ELR (cell line): Measurements from ENCODE around the gene AFF4.
"Not testable (repeated sequence)": the region's sequence is repeated elsewhere in the genome, so short reads cannot be mapped to it uniquely, and the experiment has no call there.

Experiments used
- DNase-seq: peaks from one replicate; pipeline ENCODE4 v3.0.0-alpha.2; 2015; ENCODE audit warnings: low read depth

AFF4 gene

DNA sequence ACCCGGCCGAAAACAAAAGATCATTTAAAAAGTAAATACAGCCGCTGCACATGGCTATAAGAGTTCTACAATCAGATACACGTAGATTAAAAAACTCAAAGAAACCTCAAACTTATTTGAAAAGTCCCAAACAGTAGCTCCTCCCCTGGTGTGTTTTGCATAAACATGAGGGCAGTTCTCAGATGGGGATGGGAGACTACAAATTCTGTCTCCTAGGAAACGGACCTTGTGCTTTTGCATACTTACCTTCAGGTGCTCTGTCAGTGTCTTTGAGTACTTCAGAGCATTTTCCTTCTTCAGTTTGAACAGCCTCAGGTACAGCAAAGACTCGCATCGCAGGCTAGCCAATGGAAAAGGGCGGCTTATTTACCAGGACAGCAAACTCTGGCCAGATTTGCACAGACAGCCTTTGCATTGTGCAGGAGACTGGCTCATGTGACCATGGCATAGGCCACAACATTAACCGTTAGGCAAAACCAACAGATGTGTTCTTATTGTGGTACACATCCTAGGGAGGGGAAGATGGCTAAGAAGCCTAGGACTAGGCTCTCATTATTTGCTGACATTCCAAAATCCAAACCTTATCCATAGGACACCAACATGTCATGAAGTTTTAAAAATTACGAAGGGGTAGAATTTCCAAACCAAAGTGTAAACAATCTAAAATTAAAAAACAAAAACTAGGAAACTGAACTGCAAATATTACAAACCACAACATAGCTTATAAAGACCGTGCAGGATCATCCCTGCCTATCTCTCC lies 77.2 kb downstream of the AFF4 start:
- no peak for DNase-seq

DNA sequence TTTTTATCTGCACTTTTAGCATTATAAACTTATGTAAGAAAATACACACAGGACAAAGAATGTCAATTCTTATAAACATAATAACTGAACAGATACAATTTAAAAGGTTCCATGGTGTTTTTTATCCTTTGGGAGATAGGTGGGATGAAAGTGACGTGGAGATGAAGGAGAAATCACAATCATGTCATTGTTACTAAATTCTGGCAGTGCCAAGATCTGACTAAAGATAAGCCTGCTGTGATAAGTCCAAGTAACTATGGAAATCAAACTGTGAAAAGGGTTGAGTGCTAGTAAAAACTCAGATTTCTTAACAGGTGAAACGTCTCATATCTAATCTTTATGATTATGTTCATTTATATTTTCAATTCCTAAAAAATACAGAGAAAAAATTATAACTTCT lies 78.9 kb downstream of the AFF4 start:
- no peak for DNase-seq

DNA sequence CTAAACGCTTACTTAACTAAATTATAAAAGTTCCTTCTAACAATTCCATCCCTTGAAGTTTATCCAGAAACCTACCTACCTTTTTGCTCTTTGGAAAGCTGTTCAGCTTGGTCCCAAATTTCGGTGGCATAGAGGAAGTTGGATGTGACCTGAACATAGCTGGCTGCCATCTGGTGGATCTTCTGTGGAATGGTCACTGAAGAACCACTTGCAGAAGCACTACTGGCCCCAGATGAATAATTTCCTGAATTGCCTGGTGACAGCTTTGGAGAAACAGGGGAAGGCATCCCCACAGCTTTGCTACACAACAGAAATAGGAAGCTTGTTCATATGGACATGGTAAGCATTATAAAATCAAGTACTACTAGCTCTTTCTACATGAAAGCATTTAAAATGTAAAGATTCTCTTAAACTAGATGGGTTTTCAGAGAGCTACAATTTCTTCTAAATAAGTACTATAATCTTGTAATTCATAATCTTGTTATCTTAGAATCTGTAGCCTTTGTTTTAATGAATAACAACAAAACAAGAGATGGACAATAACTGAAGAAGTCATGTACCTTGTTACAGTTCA lies 80.1 kb downstream of the AFF4 start:
- DNase-seq = peak; percentile 81

DNA sequence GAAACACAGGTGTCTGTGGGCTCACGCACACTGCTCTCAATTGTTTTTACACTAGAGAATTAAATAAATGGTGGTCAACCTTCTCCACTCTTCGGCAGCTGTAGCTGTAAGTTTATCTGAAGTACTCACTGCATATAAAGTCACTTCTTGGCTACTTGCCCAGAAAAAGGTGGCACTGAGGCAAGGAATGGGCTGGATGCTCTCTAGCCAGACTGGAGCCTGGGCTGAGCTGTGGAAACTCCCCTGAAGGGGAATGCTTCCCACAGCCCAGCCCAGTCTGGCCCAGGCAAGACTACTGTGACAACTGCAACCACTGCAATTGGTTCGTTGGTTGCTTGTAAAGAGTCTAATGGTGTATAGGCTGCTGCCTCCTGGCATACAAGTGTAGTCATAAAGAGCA lies 85.5 kb downstream of the AFF4 start:
- DNase-seq = peak; percentile 34

DNA sequence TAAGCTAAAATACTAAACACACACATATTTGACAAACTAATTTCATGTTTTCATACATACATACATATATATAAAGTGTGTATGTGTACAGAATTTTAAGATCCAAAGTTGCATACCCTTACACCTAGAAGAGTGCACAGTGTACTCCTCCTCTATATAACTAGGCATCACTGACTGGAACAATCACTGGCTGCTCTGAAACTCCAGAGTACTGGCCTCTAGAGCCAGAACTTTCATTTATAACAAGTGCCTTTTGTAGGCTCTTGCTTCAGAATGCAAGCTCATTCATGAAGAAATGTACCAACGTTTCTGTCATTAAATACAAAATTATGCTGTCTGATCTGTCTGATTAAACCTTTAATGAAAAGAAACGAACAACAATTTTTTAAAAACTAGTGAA lies 86.0 kb downstream of the AFF4 start:
- DNase-seq = no peak

DNA sequence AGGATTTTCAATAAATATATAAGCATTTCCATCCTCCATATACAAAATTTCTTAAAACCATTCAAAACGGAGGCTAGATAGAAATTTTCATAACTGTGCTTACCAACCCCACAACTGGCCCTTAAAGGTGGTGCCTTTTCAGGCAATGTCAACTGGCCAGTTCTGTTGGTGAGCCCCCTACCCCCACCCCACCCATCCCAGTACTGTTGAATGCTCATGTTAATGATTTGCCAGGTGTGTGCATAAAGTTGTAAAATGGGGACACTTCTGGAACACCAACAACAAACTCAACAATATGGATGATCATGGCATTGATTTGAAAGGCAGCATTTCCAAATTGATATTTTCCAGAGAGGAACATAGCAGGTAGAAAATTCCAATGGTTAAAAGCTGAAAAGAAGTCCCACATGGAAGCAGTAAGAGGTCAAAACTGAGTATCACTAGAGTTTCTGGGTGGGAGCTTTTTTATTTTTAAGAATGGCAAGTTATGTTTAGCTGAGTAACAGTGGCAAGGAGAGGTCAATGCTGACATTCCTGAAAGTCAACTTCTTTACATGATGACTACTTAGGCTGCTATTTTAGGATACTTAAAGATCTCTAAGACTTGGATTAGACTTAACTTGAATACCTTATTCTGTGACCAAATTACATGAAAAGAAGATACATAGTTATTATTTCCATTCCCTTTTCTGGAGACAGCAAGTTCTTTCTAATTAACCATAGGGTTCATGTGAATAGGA lies 87.2 kb downstream of the AFF4 start:
- DNase-seq = peak; percentile 32

DNA sequence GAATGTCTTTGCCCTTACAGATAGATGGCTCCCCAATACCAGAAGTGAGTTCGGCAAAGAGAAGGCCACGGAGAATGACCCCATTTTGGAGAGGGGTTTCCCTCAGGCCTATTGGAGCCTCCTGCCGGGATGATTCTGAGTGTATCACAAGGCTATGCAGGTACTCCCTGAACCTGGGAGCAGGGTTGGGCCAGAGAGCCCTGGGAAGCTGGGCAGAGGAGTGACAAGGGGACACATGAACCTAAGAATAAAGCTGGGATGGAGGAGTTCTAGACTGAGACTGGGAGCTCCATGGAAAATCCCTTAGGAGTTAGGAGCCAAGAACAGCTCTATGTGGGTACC lies 89.5 kb downstream of the AFF4 start:
- no peak for DNase-seq

DNA sequence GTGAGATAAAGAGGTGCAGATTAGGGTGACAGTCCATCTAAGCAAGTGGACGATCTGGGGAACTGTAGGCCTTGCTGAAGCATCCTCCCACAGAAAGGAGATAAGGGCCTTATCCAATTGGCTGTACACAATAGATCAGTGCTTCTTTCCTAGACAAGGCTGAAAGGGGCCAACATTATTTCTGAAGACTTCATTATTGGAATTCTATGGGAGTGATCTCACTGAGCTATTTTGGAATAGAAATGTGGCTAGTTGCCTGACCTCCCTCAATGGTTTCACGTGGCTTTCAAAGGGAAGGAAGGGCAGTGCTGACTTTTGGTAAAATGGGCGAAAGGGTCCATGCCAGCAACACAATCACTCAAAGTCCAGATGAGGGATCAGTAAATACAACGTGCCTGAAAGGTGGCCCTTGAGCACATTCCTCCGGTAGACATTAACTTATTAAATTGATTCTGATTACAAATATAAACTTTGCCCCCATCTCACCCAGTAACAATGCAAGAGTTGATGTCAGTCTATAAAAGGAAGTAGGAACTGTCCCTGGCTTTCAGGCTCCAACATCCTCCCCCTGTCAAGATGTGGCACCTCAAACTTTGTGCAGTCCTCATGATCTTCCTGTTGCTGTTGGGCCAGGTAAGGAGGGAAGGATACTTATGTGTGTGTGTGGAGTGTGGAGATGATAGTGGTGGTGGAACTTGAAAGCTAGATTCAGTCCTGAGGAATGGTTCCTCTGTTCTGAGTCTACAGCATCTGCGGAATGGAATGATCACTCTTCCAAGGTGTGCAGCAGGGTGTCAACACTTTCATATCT lies 90.1 kb downstream of the AFF4 start, which contains the start of gene LEAP2:
TSS of gene LEAP2 (plus strand) at position 550 of the 811 bp plus-strand sequence. CDS start at position 577, 27 bp downstream.
- DNase-seq = no peak

DNA sequence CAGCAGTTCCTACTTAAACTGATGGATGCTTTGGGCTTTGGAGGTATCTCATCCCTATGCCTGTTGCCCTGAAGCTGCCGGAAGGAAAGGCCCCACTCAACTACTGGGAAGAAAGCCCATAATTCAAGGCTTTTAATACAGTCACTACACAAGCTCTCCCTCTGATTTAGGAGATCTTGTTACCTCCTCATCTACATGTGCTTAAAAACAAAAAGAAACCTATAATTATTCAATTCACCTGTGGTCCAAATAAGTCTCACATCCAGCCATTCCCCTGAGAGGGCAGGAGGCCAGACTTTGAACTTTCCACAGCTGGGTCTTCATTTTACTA lies 90.7 kb downstream of the AFF4 start:
- DNase-seq = no peak

DNA sequence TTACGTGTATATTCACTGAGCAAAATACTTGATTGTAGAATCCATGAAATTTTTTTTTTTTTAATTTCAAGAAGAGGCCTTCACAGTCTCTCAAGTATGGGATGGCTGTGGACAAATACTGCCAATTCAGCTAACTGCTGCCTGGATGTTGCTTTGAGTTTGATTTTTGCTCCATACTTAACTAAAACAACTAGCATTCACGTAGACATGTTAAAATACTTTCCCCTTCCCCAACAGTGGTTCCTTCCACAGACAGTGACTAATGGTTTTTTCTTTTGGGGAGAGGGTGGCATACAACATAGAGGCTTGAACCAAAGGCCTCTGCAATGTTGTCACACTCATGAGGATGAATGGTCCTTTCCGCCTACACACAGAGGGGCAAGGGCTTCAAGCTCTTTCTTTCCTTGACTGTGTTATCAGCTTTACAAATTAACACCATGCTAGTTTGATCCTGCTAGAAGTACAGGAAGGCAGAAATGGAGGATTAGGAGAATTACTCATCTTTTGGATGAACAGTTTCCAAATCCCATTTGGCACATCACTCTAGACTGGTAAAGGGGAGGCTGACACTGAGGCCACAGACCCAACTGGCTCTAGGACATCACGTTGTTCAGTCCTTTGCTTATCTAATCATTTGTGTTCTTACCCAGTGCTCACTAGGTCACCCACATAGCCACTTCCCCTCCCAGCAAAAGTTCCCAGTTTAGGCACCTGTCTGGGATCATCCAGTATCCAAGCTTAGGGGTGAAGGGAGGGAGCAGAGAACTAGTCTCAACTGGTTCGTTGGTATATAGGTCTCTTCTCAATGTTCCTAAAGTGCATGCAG lies 91.8 kb downstream of the AFF4 start:
- DNase-seq = no peak

DNA sequence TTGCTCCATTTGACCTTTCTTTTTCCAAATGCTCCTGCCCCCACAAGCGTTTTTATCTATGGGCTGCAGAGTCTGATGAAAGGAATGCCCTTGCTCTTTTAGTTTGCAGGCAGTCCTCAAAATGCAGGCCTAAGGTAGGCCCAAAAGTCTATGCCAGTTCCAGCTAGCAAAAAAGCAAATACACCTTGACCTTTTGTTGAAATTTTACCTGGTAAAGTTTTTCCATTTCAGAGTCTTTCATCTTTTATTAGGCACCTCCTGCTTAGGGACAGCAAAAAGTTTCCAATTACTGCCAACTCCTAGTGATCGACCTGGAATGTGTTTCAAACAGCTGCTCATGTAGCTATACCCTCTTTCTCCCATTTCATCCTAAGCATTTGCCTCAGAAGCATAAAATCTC lies 92.6 kb downstream of the AFF4 start:
- no peak for DNase-seq

DNA sequence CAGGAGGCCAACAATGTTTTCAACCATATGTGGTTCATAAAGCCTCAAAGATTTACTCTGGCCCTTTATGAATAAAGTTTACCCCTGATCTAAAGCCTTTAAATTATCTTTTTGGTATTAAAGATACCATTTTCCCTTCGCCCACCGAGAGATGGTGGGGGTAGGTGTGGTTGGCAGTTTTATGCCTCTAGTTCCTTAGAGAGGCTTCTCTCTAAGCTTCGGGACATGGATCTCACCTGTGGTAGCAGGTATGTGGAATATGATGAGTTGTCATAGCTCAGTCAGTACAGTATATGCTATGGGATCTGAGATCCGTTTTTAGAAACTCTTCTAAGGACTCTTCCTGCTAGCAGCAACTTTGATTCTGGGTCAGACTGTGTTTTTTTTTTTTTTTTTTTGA lies 94.7 kb downstream of the AFF4 start:
- DNase-seq = no peak

DNA sequence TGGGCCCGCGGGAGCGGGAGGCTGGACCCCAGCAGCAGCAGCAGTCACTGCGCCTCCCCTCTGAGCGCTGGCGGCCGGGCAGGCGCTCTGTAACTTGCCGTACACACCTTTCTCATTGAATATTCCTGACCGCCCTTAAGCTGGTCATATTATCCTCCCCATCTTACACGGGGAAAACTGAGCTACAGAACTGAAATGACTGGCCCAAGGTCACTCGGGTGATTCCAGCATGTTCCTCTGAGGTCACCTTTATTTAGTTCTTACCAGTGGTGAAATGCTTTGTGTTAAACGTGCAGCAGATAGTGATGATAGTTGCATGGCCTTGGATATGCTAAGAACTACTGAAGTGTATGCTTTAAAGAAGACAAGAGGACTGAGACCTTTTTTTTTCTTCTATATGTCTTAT lies 96.4 kb downstream of the AFF4 start:
- no peak for DNase-seq

DNA sequence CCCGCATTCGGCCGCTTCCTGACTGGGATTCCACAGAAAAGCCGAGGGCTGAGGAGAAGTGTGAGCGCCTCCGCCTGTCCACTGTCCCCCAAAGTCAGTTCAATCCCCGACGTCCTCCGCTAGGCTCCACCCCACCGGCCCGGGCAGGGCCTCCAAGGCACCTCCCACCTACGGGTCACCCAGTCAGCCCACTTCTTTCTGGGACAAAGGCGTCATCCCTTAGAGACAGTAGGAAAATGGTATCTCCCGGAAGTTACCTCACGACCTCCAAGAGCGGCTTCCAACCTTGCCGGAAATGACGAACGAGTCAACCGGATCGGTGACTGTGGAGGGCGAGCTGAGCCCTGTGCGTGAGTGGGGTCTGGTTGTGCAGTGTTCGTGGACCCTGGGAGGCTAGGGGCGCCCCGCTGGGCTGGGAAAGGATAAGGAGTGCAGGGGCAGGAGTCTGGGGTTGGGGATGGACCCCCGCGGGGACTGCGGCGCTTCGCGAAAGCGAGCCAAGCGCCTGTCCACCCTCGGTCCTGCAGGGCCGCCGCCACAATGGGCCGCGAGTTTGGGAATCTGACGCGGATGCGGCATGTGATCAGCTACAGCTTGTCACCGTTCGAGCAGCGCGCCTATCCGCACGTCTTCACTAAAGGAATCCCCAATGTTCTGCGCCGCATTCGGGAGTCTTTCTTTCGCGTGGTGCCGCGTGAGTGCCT lies 96.9 kb downstream of the AFF4 start, which contains the start of the genes GDF9 and UQCRQ:
TSS of gene GDF9 (minus strand) at position 128 of the 704 bp plus-strand sequence. CDS start 1,936 bp downstream, outside the sequence.
TSS of gene UQCRQ (plus strand) at position 301 of the 704 bp plus-strand sequence. CDS start at position 541, 240 bp downstream.
- DNase-seq = peak; percentile 100

DNA sequence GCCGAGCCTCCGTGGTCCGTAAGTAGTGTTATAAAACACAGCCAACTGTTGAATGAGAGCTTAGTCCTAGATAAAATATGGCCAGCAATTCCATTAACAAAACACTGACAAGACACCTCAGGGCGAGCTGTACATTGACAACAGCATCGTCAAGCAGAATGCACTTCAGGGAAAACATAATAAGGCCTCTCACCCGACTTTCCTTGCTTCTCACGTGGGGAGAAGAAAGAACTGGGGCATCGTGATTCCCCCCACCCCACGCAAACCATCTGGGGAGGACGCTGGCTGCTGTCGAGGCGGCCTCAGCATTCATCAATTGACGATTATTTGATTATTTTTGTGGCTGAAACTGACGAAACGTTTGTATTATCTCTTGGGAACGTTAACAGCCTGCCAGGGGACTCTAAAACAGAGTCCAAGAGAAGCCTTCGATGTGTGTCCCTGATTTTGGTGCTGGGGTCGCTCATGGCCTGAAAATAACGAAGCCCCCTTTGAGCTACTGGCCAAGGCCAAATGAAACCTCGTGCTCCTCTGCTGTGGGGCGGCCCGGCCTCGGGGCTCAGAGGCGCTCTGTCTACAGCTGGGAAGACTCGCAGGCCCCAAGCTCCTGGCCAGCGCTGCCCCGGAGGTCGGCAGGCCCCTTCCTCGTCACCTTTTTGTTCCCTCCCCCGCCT lies 97.6 kb downstream of the AFF4 start:
- DNase-seq = no peak

DNA sequence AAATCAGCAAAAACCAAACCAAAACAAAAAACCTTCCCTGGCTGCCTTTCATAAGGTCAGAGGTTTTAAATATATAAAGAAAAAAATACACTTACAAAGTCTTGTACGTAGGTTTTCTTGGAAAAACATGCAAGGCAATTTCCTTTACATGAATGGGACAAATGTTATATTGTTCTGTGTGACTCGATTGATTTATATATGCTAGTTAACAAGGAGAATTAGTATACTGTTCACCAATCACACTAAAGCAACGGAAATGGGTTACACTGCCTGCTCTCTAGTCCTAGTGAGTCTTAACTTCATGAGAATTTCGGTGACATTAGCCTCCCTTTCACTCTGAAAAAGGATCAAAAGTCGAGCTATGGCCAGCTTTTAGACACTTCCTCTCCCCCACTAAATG lies 102.7 kb downstream of the AFF4 start:
- no peak for DNase-seq

DNA sequence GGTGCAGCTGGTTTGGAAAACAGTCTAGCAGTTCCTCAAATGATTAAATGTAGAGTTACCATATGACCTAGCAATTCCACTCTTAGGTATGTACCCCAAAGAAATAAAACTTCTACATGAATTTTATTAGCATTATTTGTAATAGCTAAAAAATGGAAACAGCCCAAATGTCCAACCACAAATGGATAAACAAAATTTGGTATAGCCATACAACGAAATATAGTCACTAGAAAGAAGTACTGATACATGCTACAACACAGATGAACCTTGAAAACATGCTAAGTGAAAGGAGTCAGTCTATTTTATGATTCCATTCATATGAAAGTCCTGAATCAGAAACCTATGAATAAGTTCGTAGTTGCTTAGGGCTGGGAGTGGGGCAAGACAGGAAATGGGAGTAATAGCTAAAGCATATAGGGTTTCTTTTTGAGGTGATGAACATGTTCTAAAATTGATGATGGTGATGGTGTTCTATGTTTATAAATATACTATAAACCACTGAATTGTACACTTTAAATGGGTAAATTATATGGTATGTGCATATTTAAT lies 103.5 kb downstream of the AFF4 start:
- peak; percentile 58 for DNase-seq

DNA sequence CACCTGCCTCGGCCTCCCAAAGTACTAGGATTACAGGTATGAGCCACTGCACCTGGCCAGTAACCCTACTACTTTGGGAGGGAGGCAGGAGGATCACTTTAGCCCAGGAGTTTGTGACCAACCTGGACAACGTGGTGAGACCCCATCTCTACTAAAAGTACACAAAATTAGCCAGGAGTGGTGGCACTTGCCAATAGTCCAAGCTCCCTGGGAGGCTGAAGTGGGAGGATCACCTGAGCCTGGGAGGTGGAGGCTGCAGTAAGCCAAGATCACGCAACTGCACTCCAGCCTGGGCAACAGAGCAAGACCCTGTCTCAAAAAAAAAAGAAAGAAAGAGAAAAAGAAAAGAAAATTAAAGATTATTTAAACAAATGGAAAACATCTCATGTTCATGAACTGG lies 107.4 kb downstream of the AFF4 start:
- no peak for DNase-seq

DNA sequence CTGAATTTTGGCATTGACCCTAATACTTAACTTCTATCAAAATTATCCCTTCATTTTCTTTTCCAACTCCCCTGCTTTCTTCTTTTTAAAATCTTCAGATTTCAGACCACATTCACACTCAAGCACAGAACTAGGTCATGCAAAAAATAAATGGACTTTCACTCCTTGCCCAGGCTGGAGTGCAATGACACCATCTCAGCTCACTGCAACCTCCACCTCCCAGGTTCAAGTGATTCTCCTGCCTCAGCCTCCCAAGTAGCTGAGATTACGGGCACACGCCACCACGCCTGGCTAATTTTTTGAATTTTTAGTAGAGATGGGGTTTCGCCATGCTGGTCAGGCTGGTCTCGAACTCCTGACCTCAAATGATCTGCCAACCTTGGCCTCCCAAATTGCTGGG lies 108.4 kb downstream of the AFF4 start:
- DNase-seq = not testable (repeated sequence)

DNA sequence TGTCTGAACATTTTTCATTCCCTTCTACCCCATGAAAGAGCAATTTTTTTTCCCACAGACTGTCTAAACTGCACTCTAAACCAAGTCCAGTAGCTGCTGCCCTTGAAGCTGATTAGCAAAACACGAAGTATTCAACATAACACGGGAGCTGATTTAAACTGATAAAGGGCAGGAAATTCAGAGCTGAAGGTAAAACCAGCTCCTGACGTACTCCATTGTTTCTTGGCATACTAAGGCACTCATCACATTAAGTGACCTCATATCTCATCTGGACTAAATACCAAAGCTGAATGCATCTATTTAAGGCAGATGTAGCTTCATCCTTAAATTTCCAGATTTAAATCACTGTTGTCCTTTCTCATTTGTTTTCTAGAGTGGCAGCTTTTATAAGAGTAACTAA lies 109.1 kb downstream of the AFF4 start:
- peak; percentile 35 for DNase-seq
